Measurements from ENCODE around the gene P2RY12. TPM values are rescaled to one million over a fixed set of nuclear protein-coding genes. Genes with fewer than 3 reads are reported as not detected.

P2RY12 gene
- total and polyA plus RNA-seq, 10 of the 15 experiments (the other 5 are each of a cell fraction or from before 2014, with no cell fraction given): 0.27 to 1.0 (median 0.66) TPM; not detected in 2

DNA sequence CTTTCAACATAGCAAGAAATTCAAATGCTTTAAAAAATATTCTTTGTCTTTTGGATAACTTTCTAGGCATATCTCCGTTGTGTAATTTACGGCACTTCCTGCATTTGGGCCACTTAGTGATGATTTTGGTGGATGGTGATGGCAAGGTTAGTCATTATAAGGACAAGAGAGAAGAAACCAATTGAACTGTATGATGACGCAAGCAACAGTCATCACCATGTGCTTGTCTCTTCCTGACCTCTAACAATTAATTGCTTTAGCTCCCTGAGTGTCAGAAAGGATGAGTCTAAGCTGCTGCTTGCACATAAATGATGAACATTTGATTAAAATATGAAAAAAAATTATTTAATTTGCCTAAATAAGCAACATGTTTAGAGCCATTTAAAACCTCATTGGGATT is 11.3 kb upstream of the P2RY12 start:
- intact Hi-C loops (cut with micrococcal nuclease; ENCODE audit: unreplicated experiment) (no loop called here), in situ Hi-C loops (cut with MboI) (no loop called here)
- no peaks in the 10 kb centered on the region for H3K79me2 ChIP-seq (ENCODE audit: control insufficient read depth, insufficient read depth, low read length)
- no peak for DNase-seq (ENCODE audit: low read depth, low spot score)
- no peaks in the 10 kb centered on the region for H3K4me1 ChIP-seq (ENCODE audit: control insufficient read depth, insufficient read depth, low read length)
- H3K27ac ChIP-seq (ENCODE audit: control insufficient read depth, insufficient read depth): no peak overlapping the region
- ChIA-PET SMC1A (ENCODE audit: uncharacterized antibody, unreplicated experiment) (interaction anchor here (3.1 kb wide), 1 partner anchor 10 kb away, joined by 22 read pairs; the partner anchor contains the start of gene P2RY12), POLR2A (no interaction called here), RAD21 (ENCODE audit: unreplicated experiment) (interaction anchor here (0.8 to 1.0 kb wide), 3 partner anchors 10 to 477 kb away, joined by 3 to 4 read pairs (median 3); partner anchors contain the start of gene P2RY12), CTCF (interaction anchor here (1.0 to 2.1 kb wide), 3 partner anchors 8 to 394 kb away, joined by 3 to 8 read pairs (median 3); no protein-coding TSS in a partner anchor)
- no peaks in the 10 kb centered on the region for H3K36me3 ChIP-seq (ENCODE audit: control insufficient read depth in 2 of 2, insufficient read depth in 2 of 2, low read length in 1 of 2)
- no peak for FAIRE-seq
- no peaks in the 10 kb centered on the region for H4K20me1 ChIP-seq (ENCODE audit: control insufficient read depth, insufficient read depth)
- BruUV-seq (replicated peaks): no TSS peak
- no peaks in the 10 kb centered on the region; a peak in 1 of 4 replicates for H3K27me3 ChIP-seq (replicated peaks in 1 of 2; ENCODE audit: control insufficient read depth in 2 of 2, insufficient read depth in 2 of 2, low read length in 1 of 2)
- H3K4me2 ChIP-seq (ENCODE audit: control insufficient read depth, insufficient read depth): no peak overlapping the region
- 98% methylated on average over 3 of the region's 3 CpGs for WGBS (ENCODE audit: insufficient coverage, insufficient replicate concordance, low lambda C conversion rate, missing lambda C conversion rate)
- no peak overlapping the region for H3K9ac ChIP-seq (ENCODE audit: control insufficient read depth, insufficient read depth, low read length)
- H2AFZ ChIP-seq (ENCODE audit: control insufficient read depth, low read depth, low read length): no peak overlapping the region
- ATAC-seq: no peak
- H3K9me3 ChIP-seq (replicated peaks; ENCODE audit: control insufficient read depth, insufficient read depth, low read length): no peaks in the 10 kb centered on the region; the same call in 2 of the 3 replicates
- no peak overlapping the region for H3K4me3 ChIP-seq
- TF ChIP-seq DPF2 (IDR thresholded peaks at IDR 0.05) (no peak), RAD21 (IDR thresholded peaks at IDR 0.05; ENCODE audit: insufficient read depth, low read depth, low read length) (no peak), SPI1 (IDR thresholded peaks at IDR 0.05; ENCODE audit: borderline replicate concordance, insufficient read depth, low read depth, low read length) (no peak), HDAC6 (IDR thresholded peaks at IDR 0.05; ENCODE audit: unreplicated experiment) (no peak), JUNB (IDR thresholded peaks at IDR 0.05) (no peak), CHD2 (IDR thresholded peaks at IDR 0.05; ENCODE audit: borderline replicate concordance, low read depth, low read length) (no peak), POU2F2 (IDR thresholded peaks at IDR 0.05; ENCODE audit: borderline replicate concordance, low read depth, low read length) (no peak), FOXK2 (IDR thresholded peaks at IDR 0.05) (no peak)
- TF ChIP-seq, protein P1, sequence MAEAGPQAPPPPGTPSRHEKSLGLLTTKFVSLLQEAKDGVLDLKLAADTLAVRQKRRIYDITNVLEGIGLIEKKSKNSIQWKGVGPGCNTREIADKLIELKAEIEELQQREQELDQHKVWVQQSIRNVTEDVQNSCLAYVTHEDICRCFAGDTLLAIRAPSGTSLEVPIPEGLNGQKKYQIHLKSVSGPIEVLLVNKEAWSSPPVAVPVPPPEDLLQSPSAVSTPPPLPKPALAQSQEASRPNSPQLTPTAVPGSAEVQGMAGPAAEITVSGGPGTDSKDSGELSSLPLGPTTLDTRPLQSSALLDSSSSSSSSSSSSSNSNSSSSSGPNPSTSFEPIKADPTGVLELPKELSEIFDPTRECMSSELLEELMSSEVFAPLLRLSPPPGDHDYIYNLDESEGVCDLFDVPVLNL (IDR thresholded peaks at IDR 0.05; ENCODE audit: low read depth, low read length): no peak
- TF ChIP-seq, protein P2, sequence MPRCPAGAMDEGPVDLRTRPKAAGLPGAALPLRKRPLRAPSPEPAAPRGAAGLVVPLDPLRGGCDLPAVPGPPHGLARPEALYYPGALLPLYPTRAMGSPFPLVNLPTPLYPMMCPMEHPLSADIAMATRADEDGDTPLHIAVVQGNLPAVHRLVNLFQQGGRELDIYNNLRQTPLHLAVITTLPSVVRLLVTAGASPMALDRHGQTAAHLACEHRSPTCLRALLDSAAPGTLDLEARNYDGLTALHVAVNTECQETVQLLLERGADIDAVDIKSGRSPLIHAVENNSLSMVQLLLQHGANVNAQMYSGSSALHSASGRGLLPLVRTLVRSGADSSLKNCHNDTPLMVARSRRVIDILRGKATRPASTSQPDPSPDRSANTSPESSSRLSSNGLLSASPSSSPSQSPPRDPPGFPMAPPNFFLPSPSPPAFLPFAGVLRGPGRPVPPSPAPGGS (IDR thresholded peaks at IDR 0.05; ENCODE audit: borderline replicate concordance, insufficient read depth, low read depth, low read length, poor library complexity, severe bottlenecking): no peak
- TF ChIP-seq, protein P3, sequence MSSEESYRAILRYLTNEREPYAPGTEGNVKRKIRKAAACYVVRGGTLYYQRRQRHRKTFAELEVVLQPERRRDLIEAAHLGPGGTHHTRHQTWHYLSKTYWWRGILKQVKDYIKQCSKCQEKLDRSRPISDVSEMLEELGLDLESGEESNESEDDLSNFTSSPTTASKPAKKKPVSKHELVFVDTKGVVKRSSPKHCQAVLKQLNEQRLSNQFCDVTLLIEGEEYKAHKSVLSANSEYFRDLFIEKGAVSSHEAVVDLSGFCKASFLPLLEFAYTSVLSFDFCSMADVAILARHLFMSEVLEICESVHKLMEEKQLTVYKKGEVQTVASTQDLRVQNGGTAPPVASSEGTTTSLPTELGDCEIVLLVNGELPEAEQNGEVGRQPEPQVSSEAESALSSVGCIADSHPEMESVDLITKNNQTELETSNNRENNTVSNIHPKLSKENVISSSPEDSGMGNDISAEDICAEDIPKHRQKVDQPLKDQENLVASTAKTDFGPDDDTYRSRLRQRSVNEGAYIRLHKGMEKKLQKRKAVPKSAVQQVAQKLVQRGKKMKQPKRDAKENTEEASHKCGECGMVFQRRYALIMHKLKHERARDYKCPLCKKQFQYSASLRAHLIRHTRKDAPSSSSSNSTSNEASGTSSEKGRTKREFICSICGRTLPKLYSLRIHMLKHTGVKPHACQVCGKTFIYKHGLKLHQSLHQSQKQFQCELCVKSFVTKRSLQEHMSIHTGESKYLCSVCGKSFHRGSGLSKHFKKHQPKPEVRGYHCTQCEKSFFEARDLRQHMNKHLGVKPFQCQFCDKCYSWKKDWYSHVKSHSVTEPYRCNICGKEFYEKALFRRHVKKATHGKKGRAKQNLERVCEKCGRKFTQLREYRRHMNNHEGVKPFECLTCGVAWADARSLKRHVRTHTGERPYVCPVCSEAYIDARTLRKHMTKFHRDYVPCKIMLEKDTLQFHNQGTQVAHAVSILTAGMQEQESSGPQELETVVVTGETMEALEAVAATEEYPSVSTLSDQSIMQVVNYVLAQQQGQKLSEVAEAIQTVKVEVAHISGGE (CRISPR knock-in tag; IDR thresholded peaks at IDR 0.05): no peak
- TF ChIP-seq, protein P4, sequence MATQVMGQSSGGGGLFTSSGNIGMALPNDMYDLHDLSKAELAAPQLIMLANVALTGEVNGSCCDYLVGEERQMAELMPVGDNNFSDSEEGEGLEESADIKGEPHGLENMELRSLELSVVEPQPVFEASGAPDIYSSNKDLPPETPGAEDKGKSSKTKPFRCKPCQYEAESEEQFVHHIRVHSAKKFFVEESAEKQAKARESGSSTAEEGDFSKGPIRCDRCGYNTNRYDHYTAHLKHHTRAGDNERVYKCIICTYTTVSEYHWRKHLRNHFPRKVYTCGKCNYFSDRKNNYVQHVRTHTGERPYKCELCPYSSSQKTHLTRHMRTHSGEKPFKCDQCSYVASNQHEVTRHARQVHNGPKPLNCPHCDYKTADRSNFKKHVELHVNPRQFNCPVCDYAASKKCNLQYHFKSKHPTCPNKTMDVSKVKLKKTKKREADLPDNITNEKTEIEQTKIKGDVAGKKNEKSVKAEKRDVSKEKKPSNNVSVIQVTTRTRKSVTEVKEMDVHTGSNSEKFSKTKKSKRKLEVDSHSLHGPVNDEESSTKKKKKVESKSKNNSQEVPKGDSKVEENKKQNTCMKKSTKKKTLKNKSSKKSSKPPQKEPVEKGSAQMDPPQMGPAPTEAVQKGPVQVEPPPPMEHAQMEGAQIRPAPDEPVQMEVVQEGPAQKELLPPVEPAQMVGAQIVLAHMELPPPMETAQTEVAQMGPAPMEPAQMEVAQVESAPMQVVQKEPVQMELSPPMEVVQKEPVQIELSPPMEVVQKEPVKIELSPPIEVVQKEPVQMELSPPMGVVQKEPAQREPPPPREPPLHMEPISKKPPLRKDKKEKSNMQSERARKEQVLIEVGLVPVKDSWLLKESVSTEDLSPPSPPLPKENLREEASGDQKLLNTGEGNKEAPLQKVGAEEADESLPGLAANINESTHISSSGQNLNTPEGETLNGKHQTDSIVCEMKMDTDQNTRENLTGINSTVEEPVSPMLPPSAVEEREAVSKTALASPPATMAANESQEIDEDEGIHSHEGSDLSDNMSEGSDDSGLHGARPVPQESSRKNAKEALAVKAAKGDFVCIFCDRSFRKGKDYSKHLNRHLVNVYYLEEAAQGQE (IDR thresholded peaks at IDR 0.05; ENCODE audit: low read depth, low read length): no peak
- TF ChIP-seq, protein P5, sequence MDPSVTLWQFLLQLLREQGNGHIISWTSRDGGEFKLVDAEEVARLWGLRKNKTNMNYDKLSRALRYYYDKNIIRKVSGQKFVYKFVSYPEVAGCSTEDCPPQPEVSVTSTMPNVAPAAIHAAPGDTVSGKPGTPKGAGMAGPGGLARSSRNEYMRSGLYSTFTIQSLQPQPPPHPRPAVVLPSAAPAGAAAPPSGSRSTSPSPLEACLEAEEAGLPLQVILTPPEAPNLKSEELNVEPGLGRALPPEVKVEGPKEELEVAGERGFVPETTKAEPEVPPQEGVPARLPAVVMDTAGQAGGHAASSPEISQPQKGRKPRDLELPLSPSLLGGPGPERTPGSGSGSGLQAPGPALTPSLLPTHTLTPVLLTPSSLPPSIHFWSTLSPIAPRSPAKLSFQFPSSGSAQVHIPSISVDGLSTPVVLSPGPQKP (IDR thresholded peaks at IDR 0.05; ENCODE audit: low read depth, low read length): no peak
